ENCODE measurements around the gene LRRTM4.
"Not testable (repeated sequence)": the region's sequence is repeated elsewhere in the genome, so short reads cannot be mapped to it uniquely, and the experiment has no call there.

The LRRTM4 gene

GRCh38 chr2:77101796-77102452 lies 420.3 kb downstream of the LRRTM4 start:
- TF ChIP-seq CTCF (IDR thresholded peaks at IDR 0.05; ENCODE audit: low read depth, low read length): no peak
- H3K4me3 ChIP-seq (ENCODE audit: low read depth, low read length): no peak overlapping the region

GRCh38 chr2:77099961-77100360 lies 422.2 kb downstream of the LRRTM4 start:
- no peak for TF ChIP-seq CTCF (IDR thresholded peaks at IDR 0.05; ENCODE audit: low read depth, low read length)
- H3K4me3 ChIP-seq (ENCODE audit: low read depth, low read length): no peak overlapping the region

- not testable (repeated sequence) for H3K4me3 ChIP-seq (ENCODE audit: low read depth, low read length)
Observed at GRCh38 chr2:77095525-77095924, 426.7 kb downstream of the LRRTM4 start.

- TF ChIP-seq CTCF (IDR thresholded peaks at IDR 0.05; ENCODE audit: low read depth, low read length): no peak
- no peak overlapping the region for H3K4me3 ChIP-seq (ENCODE audit: low read depth, low read length)
Observed at GRCh38 chr2:77095096-77095495, 427.1 kb downstream of the LRRTM4 start.

GRCh38 chr2:77088424-77088823 lies 433.8 kb downstream of the LRRTM4 start:
- H3K4me3 ChIP-seq (ENCODE audit: low read depth, low read length): not testable (repeated sequence)

- TF ChIP-seq CTCF (IDR thresholded peaks at IDR 0.05; ENCODE audit: low read depth, low read length): no peak
- H3K4me3 ChIP-seq (ENCODE audit: low read depth, low read length): no peak overlapping the region
Observed at GRCh38 chr2:77087987-77088414, 434.2 kb downstream of the LRRTM4 start.

- TF ChIP-seq CTCF (IDR thresholded peaks at IDR 0.05; ENCODE audit: low read depth, low read length): no peak
- H3K4me3 ChIP-seq (ENCODE audit: low read depth, low read length): no peak overlapping the region
Observed at GRCh38 chr2:77086478-77086877, 435.7 kb downstream of the LRRTM4 start.

GRCh38 chr2:77086051-77086450 lies 436.1 kb downstream of the LRRTM4 start:
- H3K4me3 ChIP-seq (ENCODE audit: low read depth, low read length): no peak overlapping the region
- TF ChIP-seq CTCF (IDR thresholded peaks at IDR 0.05; ENCODE audit: low read depth, low read length): no peak
